ENCODE results near the gene NAT8L. TPM values are rescaled to one million over a fixed set of nuclear protein-coding genes. Genes with fewer than 3 reads are reported as not detected.

Gene NAT8L
- total and polyA plus RNA-seq, 2 of the 13 experiments (the other 11 are each of a cell fraction or from before 2014, with no cell fraction given): 2.2 to 3.3 TPM

DNA sequence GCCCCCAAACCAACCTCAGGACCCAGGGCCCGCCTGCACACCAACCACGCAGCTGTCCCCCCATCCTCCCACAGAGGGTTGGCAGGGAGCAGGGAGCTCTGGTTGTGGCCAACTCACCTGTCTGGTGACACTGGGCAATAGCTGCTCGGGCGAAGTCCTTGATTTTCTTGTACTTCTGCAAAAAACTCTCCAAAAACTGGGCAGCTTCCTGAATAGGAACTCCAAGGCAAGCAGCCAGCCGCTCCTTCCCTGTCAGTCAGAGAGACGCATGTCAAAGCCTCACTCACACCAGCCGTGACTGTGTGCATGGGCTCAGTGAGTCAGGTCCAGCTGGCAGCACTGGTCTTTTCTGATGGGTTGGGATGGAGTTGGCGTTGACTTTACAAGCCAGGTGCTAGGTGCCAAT lies 26.4 kb downstream of the NAT8L start (continued):
- no peak for TF ChIP-seq ZGPAT (CRISPR knock-in tag; IDR thresholded peaks at IDR 0.05)
- no peak for TF ChIP-seq SMARCC2 (IDR thresholded peaks at IDR 0.05)
- no peak for TF ChIP-seq ZNF773 (CRISPR knock-in tag; IDR thresholded peaks at IDR 0.05; ENCODE audit: borderline replicate concordance)
- TF ChIP-seq SALL1 (CRISPR knock-in tag; IDR thresholded peaks at IDR 0.05): no peak

DNA sequence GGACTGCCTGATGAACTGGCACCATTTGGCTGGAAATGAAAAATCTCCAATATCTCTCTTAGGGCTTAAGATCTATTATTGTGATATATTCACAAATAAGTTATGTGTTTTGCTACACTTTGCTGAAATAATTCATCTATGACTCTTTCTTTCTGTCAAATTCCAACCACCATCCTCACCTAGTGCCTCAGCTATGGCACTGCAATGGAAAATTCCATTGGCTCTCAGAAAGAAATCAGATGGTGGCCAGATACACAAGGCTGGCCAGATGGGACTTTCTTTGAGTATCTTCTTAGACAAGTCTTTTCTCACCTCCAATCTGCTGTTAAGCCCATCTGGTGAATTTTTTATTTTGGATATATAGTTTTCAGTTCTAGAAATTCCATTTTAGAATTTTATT lies 28.0 kb downstream of the NAT8L start:
- FAIRE-seq (no peak), DNase-seq (ENCODE audit: low spot score) (peak; percentile 46), ATAC-seq (0 out of 3 replicates have a peak, but pooled peaks have one; percentile 13)
- Histone ChIP-seq H3K79me2 (ENCODE audit: insufficient read depth, low read length) (no peaks in the 10 kb centered on the region), H3K36me3 (replicated peaks in 1 of 2; ENCODE audit: control insufficient read depth in 1 of 2, insufficient read depth in 2 of 2, low read length in 2 of 2) (no peaks in the 10 kb centered on the region), H3K9ac (ENCODE audit: insufficient read depth, low read depth, low read length) (no peak overlapping the region), H3K27me3 (ENCODE audit: control insufficient read depth in 1 of 2, insufficient read depth in 2 of 2, low read length in 2 of 2) (peaks cover 3 to 40% of the 10 kb centered on the region in 2 experiments), H2AFZ (ENCODE audit: low read length) (no peak overlapping the region), H3K4me1 (ENCODE audit: insufficient read depth, low read length) (peaks cover 59% of the 10 kb centered on the region), H3K9me3 (ENCODE audit: low read length) (no peaks in the 10 kb centered on the region), H3K4me3 (replicated peaks in 1 of 3; ENCODE audit: insufficient read depth in 1 of 3, low read depth in 2 of 3, low read length in 3 of 3) (no peak overlapping the region), H3K4me2 (ENCODE audit: low read depth, low read length) (no peak overlapping the region), H3K27ac (ENCODE audit: extremely low read length, insufficient read depth, low read length) (no peak overlapping the region), H4K20me1 (ENCODE audit: insufficient read depth, low read length) (no peaks in the 10 kb centered on the region)
- TF ChIP-seq KDM2A (CRISPR knock-in tag; IDR thresholded peaks at IDR 0.05; ENCODE audit: borderline replicate concordance, low read depth) (no peak), RAD21 (CRISPR knock-in tag; IDR thresholded peaks at IDR 0.05) (peak; percentile 19; the same call in 1 of the 2 replicates), STAG1 (CRISPR knock-in tag; IDR thresholded peaks at IDR 0.05) (peak; percentile 40), CTCF (CRISPR knock-in tag; IDR thresholded peaks at IDR 0.05) (peak; percentile 47), EP300 (IDR thresholded peaks at IDR 0.05; ENCODE audit: low read depth in 2 of 2, low read length in 2 of 2) (peak in 1 of 2 experiments; percentile 54; a peak in 2 of 4 replicates), EP300 (CRISPR knock-in tag; IDR thresholded peaks at IDR 0.05; ENCODE audit: borderline replicate concordance) (no peak), FUBP1 (CRISPR knock-in tag; IDR thresholded peaks at IDR 0.05; ENCODE audit: borderline replicate concordance) (no peak)
- TF ChIP-seq, protein P1, sequence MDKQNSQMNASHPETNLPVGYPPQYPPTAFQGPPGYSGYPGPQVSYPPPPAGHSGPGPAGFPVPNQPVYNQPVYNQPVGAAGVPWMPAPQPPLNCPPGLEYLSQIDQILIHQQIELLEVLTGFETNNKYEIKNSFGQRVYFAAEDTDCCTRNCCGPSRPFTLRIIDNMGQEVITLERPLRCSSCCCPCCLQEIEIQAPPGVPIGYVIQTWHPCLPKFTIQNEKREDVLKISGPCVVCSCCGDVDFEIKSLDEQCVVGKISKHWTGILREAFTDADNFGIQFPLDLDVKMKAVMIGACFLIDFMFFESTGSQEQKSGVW (CRISPR knock-in tag; IDR thresholded peaks at IDR 0.05; ENCODE audit: borderline replicate concordance): no peak
- in situ Hi-C loops (cut with HindIII; ENCODE audit: extremely low pct_ligation_motif_present, low pct_unique_long_range_greater_than_20kb) (no loop called here), intact Hi-C loops (cut with micrococcal nuclease; ENCODE audit: unreplicated experiment) (loop anchor here (5.0 kb wide), 1 partner anchor 80 kb away; no protein-coding TSS in a partner anchor)
- ChIA-PET POLR2A (no interaction called here), CTCF (ENCODE audit: low intra/inter-chr PET ratio, low total read pairs) (no interaction called here)
- BruUV-seq (replicated peaks): no TSS peak
